ENCODE measurements around the gene MVD. TPM values are rescaled to one million over a fixed set of nuclear protein-coding genes. Genes with fewer than 3 reads are reported as not detected.

MVD gene
- total and polyA plus RNA-seq, 2 of the 13 experiments (the other 11 are each of a cell fraction or from before 2014, with no cell fraction given), result 28.1 to 187 TPM

- Histone ChIP-seq H3K36me3 (replicated peaks in 1 of 2; ENCODE audit: control insufficient read depth in 1 of 2, insufficient read depth in 2 of 2, low read length in 2 of 2) (peaks cover 10 to 12% of the 10 kb centered on the region in 2 experiments; a peak in 4 of 5 replicates), H3K9ac (ENCODE audit: insufficient read depth, low read depth, low read length) (no peak overlapping the region), H3K4me3 (replicated peaks in 1 of 3; ENCODE audit: insufficient read depth in 1 of 3, low read depth in 2 of 3, low read length in 3 of 3) (peak overlapping the region in 1 of 3 experiments; percentile 42; a peak in 1 of 6 replicates), H3K27ac (ENCODE audit: extremely low read length, insufficient read depth, low read length) (peak overlapping the region; percentile 59), H3K4me1 (ENCODE audit: insufficient read depth, low read length) (peaks cover 56% of the 10 kb centered on the region), H3K4me2 (ENCODE audit: low read depth, low read length) (peak overlapping the region; percentile 77), H3K27me3 (ENCODE audit: control insufficient read depth in 1 of 2, insufficient read depth in 2 of 2, low read length in 2 of 2) (peaks cover 0 to 3% of the 10 kb centered on the region in 2 experiments; a peak in 1 of 5 replicates), H2AFZ (ENCODE audit: low read length) (no peak overlapping the region), H4K20me1 (ENCODE audit: insufficient read depth, low read length) (no peaks in the 10 kb centered on the region), H3K9me3 (ENCODE audit: low read length) (no peaks in the 10 kb centered on the region), H3K79me2 (ENCODE audit: insufficient read depth, low read length) (peaks cover 17% of the 10 kb centered on the region)
- CTCF ChIA-PET (ENCODE audit: low intra/inter-chr PET ratio, low total read pairs), result no interaction called here
- intact Hi-C loops (cut with micrococcal nuclease; ENCODE audit: unreplicated experiment) (loop anchor here (2.0 kb wide), 1 partner anchor 39 kb away; the partner anchor contains the start of gene MVD), in situ Hi-C loops (cut with HindIII; ENCODE audit: extremely low pct_ligation_motif_present, low pct_unique_long_range_greater_than_20kb) (no loop called here)
- DNase-seq (ENCODE audit: low spot score) (no peak), ATAC-seq (no peak), FAIRE-seq (no peak)
- POLR2A ChIA-PET, result interaction anchor here (1.9 kb wide), 1 partner anchor 14 kb away, joined by 11 read pairs; the partner anchor contains the start of gene SNAI3
- WGBS (ENCODE audit: low lambda C conversion rate), result 92% methylated on average over 15 of the region's 30 CpGs
- BruUV-seq (replicated peaks), result no TSS peak
- no peak for TF ChIP-seq CREM (IDR thresholded peaks at IDR 0.05)
- 0 out of 2 replicates have a peak, but pooled peaks have one; percentile 10 for TF ChIP-seq CREM (CRISPR knock-in tag; IDR thresholded peaks at IDR 0.05)
- no peak for TF ChIP-seq MIER2 (CRISPR knock-in tag; IDR thresholded peaks at IDR 0.05)
- 0 out of 2 replicates have a peak, but pooled peaks have one; percentile 32 for TF ChIP-seq ZNF782 (CRISPR knock-in tag; IDR thresholded peaks at IDR 0.05; ENCODE audit: borderline replicate concordance)
- no peak for TF ChIP-seq MLXIP (CRISPR knock-in tag; IDR thresholded peaks at IDR 0.05; ENCODE audit: borderline replicate concordance)
- no peak for TF ChIP-seq E2F1 (CRISPR knock-in tag; IDR thresholded peaks at IDR 0.05)
- TF ChIP-seq ZNF891 (CRISPR knock-in tag; IDR thresholded peaks at IDR 0.05), result no peak
- no peak for TF ChIP-seq FOXO4 (CRISPR knock-in tag; conservative IDR thresholded peaks at IDR 0.05)
- TF ChIP-seq ZFY (CRISPR knock-in tag; IDR thresholded peaks at IDR 0.05), result no peak
- TF ChIP-seq KLF12 (CRISPR knock-in tag; IDR thresholded peaks at IDR 0.05; ENCODE audit: borderline replicate concordance), result no peak
- TF ChIP-seq HINFP (CRISPR knock-in tag; IDR thresholded peaks at IDR 0.05; ENCODE audit: low read depth), result no peak
- TF ChIP-seq ZNF234 (CRISPR knock-in tag; conservative IDR thresholded peaks at IDR 0.05), result no peak; the same call in 1 of the 2 replicates
- TF ChIP-seq ZNF180 (CRISPR knock-in tag; IDR thresholded peaks at IDR 0.05; ENCODE audit: borderline replicate concordance, low read depth), result peak; percentile 11; the same call in 1 of the 2 replicates
- peak; percentile 36; the same call in 1 of the 2 replicates for TF ChIP-seq ZBTB33 (CRISPR knock-in tag; IDR thresholded peaks at IDR 0.05)
These were observed 38.9 kb upstream of the MVD start for GRCh38 chr16:88701581-88702370.

Data from HepG2 (cell line).